Measurements from ENCODE around the gene PHC3.

The PHC3 gene

DNA sequence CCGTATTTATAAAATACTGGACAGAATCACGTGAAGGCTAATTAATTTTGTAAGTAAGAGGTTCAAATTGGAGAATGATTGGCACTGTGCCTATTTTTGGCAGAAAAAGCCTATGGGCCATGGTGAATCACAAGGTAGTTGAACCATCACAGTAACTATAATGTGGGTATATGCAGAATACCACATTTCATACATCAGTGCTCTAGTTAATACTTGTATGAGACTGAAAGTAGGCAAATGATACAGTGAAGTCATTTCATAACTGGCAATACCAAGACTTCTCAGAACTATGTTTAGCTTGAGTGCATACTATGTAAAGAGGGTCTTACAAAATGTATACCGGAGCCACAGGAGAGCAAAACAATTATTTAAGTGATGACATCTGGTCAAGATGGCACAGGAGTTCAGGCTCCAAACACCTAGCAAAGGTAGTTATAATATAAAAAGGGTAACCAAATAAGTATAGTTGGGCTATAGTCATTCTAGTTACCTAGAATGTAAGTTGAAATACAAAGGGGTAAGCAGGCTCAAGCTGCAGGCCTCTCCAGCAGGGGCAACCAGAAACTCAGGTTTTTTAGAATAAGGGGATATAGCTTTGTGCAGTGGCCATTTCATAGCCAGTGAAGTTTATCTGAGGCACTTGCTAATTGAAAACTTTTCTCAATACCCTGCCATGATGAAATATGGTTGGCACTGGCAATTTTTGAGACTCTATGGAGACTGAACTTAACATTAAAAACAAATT lies 124.7 kb downstream of the PHC3 start:
- DNase-seq (ENCODE audit: low read depth), result no peak
- no peak overlapping the region for H3K4me3 ChIP-seq (ENCODE audit: low read length)
- TF ChIP-seq, protein P1, sequence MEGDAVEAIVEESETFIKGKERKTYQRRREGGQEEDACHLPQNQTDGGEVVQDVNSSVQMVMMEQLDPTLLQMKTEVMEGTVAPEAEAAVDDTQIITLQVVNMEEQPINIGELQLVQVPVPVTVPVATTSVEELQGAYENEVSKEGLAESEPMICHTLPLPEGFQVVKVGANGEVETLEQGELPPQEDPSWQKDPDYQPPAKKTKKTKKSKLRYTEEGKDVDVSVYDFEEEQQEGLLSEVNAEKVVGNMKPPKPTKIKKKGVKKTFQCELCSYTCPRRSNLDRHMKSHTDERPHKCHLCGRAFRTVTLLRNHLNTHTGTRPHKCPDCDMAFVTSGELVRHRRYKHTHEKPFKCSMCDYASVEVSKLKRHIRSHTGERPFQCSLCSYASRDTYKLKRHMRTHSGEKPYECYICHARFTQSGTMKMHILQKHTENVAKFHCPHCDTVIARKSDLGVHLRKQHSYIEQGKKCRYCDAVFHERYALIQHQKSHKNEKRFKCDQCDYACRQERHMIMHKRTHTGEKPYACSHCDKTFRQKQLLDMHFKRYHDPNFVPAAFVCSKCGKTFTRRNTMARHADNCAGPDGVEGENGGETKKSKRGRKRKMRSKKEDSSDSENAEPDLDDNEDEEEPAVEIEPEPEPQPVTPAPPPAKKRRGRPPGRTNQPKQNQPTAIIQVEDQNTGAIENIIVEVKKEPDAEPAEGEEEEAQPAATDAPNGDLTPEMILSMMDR (conservative IDR thresholded peaks at IDR 0.05; ENCODE audit: low read depth, low read length), result no peak

DNA sequence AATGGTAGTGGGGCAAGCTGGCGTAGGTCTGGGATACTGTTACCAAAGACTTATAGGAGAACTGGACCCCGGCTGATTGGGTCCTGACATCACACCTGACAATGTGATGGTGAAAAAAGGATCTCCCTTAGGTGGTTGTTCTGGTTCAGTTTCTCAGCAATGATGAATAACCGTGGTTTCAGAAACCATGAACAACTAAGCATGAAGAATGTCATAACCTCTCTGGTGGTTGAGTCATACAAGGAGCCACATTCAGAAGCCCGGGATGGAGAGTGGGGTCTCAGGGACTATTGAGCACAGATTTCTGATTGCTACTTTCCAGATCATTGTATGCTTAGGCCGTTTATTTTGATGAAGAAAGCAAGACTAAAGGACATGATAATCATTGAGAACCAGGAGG lies 126.3 kb downstream of the PHC3 start:
- no peak overlapping the region for H3K4me3 ChIP-seq (ENCODE audit: low read length)
- TF ChIP-seq, protein P1 (conservative IDR thresholded peaks at IDR 0.05; ENCODE audit: low read depth, low read length), result no peak
- DNase-seq (ENCODE audit: low read depth), result no peak

DNA sequence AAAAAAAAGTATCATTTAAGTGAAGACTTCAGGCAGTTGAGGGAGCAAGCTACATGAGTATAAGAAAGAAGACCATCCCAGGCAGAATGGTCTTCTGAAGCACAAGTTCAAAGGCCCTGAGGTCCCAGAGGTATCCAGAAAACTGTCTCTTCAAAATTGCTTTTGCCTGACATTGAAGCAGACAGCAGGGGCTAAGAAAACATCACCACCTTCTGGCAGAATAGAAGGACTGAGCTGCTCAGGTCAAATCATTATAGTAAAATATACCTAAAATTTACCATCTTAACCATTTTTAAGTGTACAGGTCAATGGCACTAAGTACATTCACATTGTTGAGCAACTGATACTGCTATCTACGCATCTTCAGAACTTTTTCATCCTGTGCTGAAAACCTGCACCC lies 127.3 kb downstream of the PHC3 start:
- DNase-seq (ENCODE audit: low read depth), result no peak
- H3K4me3 ChIP-seq (ENCODE audit: low read length), result no peak overlapping the region
- TF ChIP-seq, protein P1 (conservative IDR thresholded peaks at IDR 0.05; ENCODE audit: low read depth, low read length), result peak; percentile 44

DNA sequence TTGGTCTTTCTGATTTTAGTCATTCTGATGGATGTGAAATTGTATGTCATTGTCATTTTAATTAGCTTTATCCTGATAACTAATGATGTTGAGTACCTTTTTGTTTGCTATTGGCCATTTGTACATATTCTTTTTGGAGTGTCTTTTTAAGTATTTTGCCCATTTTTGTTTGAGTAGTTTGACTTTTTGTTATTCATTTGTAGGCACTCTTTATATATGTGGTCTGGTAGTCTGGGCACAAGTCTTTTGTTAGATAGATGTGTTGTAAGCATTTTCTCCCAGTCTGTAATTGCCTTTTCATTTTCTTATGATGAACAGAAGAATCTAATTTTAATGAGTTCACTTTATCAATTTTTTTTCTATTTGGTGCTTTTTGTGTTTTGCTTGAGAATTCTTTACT lies 129.1 kb downstream of the PHC3 start:
- no peak overlapping the region for H3K4me3 ChIP-seq (ENCODE audit: low read length)
- TF ChIP-seq, protein P1 (conservative IDR thresholded peaks at IDR 0.05; ENCODE audit: low read depth, low read length), result no peak
- DNase-seq (ENCODE audit: low read depth), result no peak

DNA sequence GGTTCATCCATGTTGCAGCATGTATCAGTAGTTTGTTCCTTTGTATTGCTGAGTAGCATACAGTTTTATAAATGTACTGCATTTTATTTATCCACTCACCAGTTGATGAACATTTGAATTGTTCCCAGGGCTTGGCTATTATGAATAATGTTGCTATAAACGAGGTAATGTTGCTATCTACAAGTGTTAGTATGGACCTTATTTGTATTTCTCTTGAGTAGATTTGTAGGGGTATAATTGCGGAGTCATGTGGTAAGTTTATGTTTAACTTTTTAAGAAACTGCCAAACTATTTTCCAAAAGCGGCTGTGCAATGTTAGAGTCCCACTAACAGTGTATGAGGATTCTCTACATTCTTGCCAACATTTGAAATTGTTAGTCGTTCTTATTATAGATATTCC lies 130.8 kb downstream of the PHC3 start:
- DNase-seq (ENCODE audit: low read depth), result no peak
- TF ChIP-seq, protein P1 (conservative IDR thresholded peaks at IDR 0.05; ENCODE audit: low read depth, low read length), result no peak

DNA sequence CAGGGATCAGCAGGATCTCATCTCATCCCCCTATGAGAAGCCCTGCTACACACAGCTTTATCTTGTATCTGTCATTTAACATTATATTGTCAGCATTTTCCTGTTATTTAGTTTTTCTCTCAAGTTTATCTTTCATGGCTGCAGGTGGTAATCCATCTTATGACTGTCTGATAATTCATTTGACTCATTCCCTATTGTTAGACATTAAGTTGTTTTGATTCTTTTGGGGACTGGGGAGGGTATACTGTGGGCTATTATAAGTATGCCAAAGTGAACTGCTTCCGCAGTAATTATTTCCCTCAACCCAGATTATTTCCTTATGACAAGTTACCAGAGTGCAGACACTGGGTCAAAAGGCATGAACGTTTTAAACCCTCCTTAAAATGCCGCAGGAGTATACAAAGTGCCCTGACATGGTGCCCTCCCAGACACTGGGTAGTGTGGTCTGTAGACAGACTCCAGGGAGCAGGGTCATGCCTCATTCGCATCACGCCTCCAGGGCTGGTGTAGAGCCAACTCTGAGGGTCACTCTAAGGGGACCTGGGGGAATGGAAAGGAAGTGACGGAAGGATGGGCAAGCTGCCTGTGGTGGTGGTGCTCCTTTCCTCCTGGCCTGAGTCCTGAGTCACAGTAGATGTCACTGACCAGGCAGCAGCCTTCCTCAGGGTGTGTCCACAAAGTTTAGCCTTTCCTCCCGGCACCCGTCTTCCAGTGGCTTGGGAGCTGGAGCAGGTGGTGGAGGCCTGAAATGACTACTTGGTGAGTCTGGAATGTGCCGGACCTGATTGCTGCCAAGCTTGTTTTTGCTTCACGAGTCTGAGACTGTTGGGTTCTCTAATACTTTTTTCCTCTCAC lies 132.2 kb downstream of the PHC3 start:
- TF ChIP-seq, protein P1 (conservative IDR thresholded peaks at IDR 0.05; ENCODE audit: low read depth, low read length), result no peak
- no peak overlapping the region for H3K4me3 ChIP-seq (ENCODE audit: low read length)
- no peak for DNase-seq (ENCODE audit: low read depth)

More for the DNA sequence above, 130.8 kb downstream of the PHC3 start:
- no peak overlapping the region for H3K4me3 ChIP-seq (ENCODE audit: low read length)

DNA sequence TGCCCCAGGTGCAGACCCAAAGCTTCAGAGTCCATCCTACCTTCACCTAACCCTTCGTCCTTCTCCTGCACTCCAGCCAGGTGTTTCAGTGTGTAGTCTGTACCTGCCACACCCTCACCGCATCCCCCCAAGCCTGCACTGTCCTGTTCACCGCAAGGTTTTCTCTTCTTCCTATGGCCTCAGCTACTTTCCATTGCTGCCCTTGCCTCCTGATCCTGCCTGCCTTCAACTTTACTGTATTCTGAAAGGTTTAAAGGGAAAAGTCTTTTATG lies 134.5 kb downstream of the PHC3 start:
- TF ChIP-seq, protein P1 (conservative IDR thresholded peaks at IDR 0.05; ENCODE audit: low read depth, low read length), result no peak
- no peak for DNase-seq (ENCODE audit: low read depth)
- H3K4me3 ChIP-seq (ENCODE audit: low read length), result no peak overlapping the region

Measured in retinal pigment epithelial cell (primary cell).